Neural cell (in vitro differentiated cells): Measurements from ENCODE around the gene DPP10. TPM values are rescaled to one million over a fixed set of nuclear protein-coding genes. Genes with fewer than 3 reads are reported as not detected.

ENCODE experiments used
- H2AFZ ChIP-seq: fragments of 200-600, 300-800 bp; sonication (generic), shearing (Covaris generic); 2 replicates; pipeline ENCODE4 v1.6.0; 2014; ENCODE audit warnings: low read depth, mild to moderate bottlenecking, antibody characterized with exemption, low read length, moderate library complexity
- H3F3A ChIP-seq: fragments of 200-600 bp; shearing (Covaris generic); 2 replicates; pipeline ENCODE4 v1.6.1; 2016; ENCODE audit warnings: mild to moderate bottlenecking, moderate library complexity, mixed read lengths, antibody characterized with exemption, low read length; ENCODE audit not compliant: insufficient read depth, poor library complexity, severe bottlenecking
- H3K27ac ChIP-seq: fragments of 200-600, 300-800 bp; sonication (generic), shearing (Covaris generic); 2 replicates; pipeline ENCODE4 v1.5.1; 2014; ENCODE audit warnings: mild to moderate bottlenecking, low read length, moderate library complexity
- H3K27me3 ChIP-seq: fragments of 300-800, 200-600 bp; sonication (generic), shearing (Covaris generic); 2 replicates; pipeline ENCODE4 v1.6.0; 2014; ENCODE audit warnings: mild to moderate bottlenecking, low read depth, low read length, moderate library complexity; ENCODE audit not compliant: insufficient read depth
- H3K36me3 ChIP-seq: fragments of 300-800, 200-600 bp; sonication (generic), shearing (Covaris generic); 2 replicates; pipeline ENCODE4 v1.5.1; 2014; ENCODE audit warnings: mild to moderate bottlenecking, antibody characterized with exemption, low read length, moderate library complexity; ENCODE audit not compliant: insufficient read depth
- H3K4me2 ChIP-seq: fragments of 300-800, 200-600 bp; sonication (generic), shearing (Covaris generic); 2 replicates; pipeline ENCODE4 v1.6.0; 2014; ENCODE audit warnings: mild to moderate bottlenecking, low read length
- H3K4me3 ChIP-seq: fragments of 300-800, 200-600 bp; sonication (generic), shearing (Covaris generic); 2 replicates; pipeline ENCODE4 v1.5.1; 2014; ENCODE audit warnings: mild to moderate bottlenecking, low read length, moderate library complexity
- H3K79me2 ChIP-seq: fragments of 200-600 bp; shearing (Covaris generic); replicated peaks from 2 replicates; pipeline ENCODE4 v1.6.0; 2014; ENCODE audit warnings: mild to moderate bottlenecking, low read length, moderate library complexity; ENCODE audit not compliant: insufficient read depth
- H3K9ac ChIP-seq: fragments of 300-800, 200-600 bp; sonication (generic), shearing (Covaris generic); 2 replicates; pipeline ENCODE4 v1.6.1; 2016; ENCODE audit warnings: mild to moderate bottlenecking, low read length, mixed read lengths
- H3K9me2 ChIP-seq: fragments of 200-600 bp; shearing (Covaris generic); 2 replicates; pipeline ENCODE4 v1.6.1; 2016; ENCODE audit warnings: mild to moderate bottlenecking, low read length, mixed read lengths; ENCODE audit not compliant: insufficient read depth
- H3K9me3 ChIP-seq: fragments of 200-600, 300-800 bp; sonication (generic), shearing (Covaris generic); 2 replicates; pipeline ENCODE4 v1.6.1; 2016; ENCODE audit warnings: mild to moderate bottlenecking, mixed run types, low read length, moderate library complexity, mixed read lengths
- H4K20me1 ChIP-seq: fragments of 200-600 bp; shearing (Covaris generic); 2 replicates; pipeline ENCODE4 v1.6.1; 2016; ENCODE audit warnings: mild to moderate bottlenecking, mixed run types; ENCODE audit not compliant: insufficient read depth
- EP300 ChIP-seq: fragments of 450-650 bp; conservative IDR thresholded peaks from 2 replicates; pipeline ENCODE4 v1.6.1; 2014; ENCODE audit warnings: antibody characterized with exemption, mild to moderate bottlenecking, moderate library complexity; ENCODE audit not compliant: poor library complexity, severe bottlenecking
- EZH2 ChIP-seq: fragments of 200-600, 300-800 bp; shearing (Covaris generic), sonication (generic); IDR thresholded peaks from 2 replicates; pipeline ENCODE4 v1.6.1; 2014; ENCODE audit warnings: antibody characterized with exemption, low read length, borderline replicate concordance, mild to moderate bottlenecking; ENCODE audit not compliant: insufficient read depth, poor library complexity, severe bottlenecking
- MXI1 ChIP-seq: fragments of 450-650 bp; conservative IDR thresholded peaks from 2 replicates; pipeline ENCODE4 v1.6.1; 2014; ENCODE audit warnings: antibody characterized with exemption, mild to moderate bottlenecking; ENCODE audit not compliant: poor library complexity, severe bottlenecking
- POLR2AphosphoS5 ChIP-seq: IDR thresholded peaks from 2 replicates; pipeline ENCODE4 v1.6.1; 2012
- RAD21 ChIP-seq: fragments of 450-650 bp; conservative IDR thresholded peaks from 2 replicates; pipeline ENCODE4 v1.6.1; 2014; ENCODE audit warnings: antibody characterized with exemption, mild to moderate bottlenecking, moderate library complexity
- REST ChIP-seq: IDR thresholded peaks from 2 replicates; pipeline ENCODE4 v1.6.1; 2012; ENCODE audit warnings: borderline replicate concordance
- SMC3 ChIP-seq: fragments of 450-650 bp; conservative IDR thresholded peaks from 2 replicates; pipeline ENCODE4 v1.6.1; 2014; ENCODE audit warnings: antibody characterized with exemption, mild to moderate bottlenecking, moderate library complexity; ENCODE audit not compliant: poor library complexity
- TAF1 ChIP-seq: IDR thresholded peaks from 2 replicates; pipeline ENCODE4 v1.6.1; 2012; ENCODE audit warnings: low read depth
- polyA plus RNA-seq: library from polyadenylated mRNA; depleted of rRNA; stranded (reverse); fragments of >200 nt; gene quantifications from 2 replicates; pipeline ENCODE4 v1.2.3, GENCODE V29; 2014
- TF ChIP-seq, protein P1 (sequence below): fragments of 450-650 bp; IDR thresholded peaks from 2 replicates; pipeline ENCODE4 v1.5.1; 2014; ENCODE audit warnings: antibody characterized with exemption, mild to moderate bottlenecking, moderate library complexity; ENCODE audit not compliant: poor library complexity, severe bottlenecking

Gene DPP10
- polyA plus RNA-seq, 1 donor from 2014 or later = 13.9 TPM

- Histone ChIP-seq H4K20me1 (no peaks in the 10 kb centered on the region), H3K4me3 (no peak overlapping the region), H3K27ac (no peak overlapping the region), H3K27me3 (no peaks in the 10 kb centered on the region), H3K36me3 (no peaks in the 10 kb centered on the region), H3K4me2 (no peak overlapping the region), H3K9me2 (no peaks in the 10 kb centered on the region), H2AFZ (no peak overlapping the region), H3K79me2 (no peaks in the 10 kb centered on the region), H3K9ac (no peak overlapping the region), H3K9me3 (no peaks in the 10 kb centered on the region), H3F3A (no peaks in the 10 kb centered on the region)
- no peak for TF ChIP-seq EZH2
These were observed 732.2 kb downstream of the DPP10 start for GRCh38 chr2:115174651-115175050.

- H3K9me2 ChIP-seq = no peaks in the 10 kb centered on the region
These were observed 740.7 kb downstream of the DPP10 start for GRCh38 chr2:115183144-115183543.

More at GRCh38 chr2:115183144-115183543, 740.7 kb downstream of the DPP10 start:
- no peaks in the 10 kb centered on the region for H3K79me2 ChIP-seq
- no peaks in the 10 kb centered on the region for H3K27me3 ChIP-seq
- TF ChIP-seq POLR2AphosphoS5 (no peak), RAD21 (no peak), SMC3 (no peak), REST (no peak), EZH2 (no peak), EP300 (no peak), MXI1 (no peak), TAF1 (no peak)
- TF ChIP-seq, protein P1, sequence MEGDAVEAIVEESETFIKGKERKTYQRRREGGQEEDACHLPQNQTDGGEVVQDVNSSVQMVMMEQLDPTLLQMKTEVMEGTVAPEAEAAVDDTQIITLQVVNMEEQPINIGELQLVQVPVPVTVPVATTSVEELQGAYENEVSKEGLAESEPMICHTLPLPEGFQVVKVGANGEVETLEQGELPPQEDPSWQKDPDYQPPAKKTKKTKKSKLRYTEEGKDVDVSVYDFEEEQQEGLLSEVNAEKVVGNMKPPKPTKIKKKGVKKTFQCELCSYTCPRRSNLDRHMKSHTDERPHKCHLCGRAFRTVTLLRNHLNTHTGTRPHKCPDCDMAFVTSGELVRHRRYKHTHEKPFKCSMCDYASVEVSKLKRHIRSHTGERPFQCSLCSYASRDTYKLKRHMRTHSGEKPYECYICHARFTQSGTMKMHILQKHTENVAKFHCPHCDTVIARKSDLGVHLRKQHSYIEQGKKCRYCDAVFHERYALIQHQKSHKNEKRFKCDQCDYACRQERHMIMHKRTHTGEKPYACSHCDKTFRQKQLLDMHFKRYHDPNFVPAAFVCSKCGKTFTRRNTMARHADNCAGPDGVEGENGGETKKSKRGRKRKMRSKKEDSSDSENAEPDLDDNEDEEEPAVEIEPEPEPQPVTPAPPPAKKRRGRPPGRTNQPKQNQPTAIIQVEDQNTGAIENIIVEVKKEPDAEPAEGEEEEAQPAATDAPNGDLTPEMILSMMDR = no peak
- H3F3A ChIP-seq = no peaks in the 10 kb centered on the region
- H2AFZ ChIP-seq = no peak overlapping the region
- no peaks in the 10 kb centered on the region for H3K36me3 ChIP-seq
- H3K9me3 ChIP-seq = no peaks in the 10 kb centered on the region
- H3K27ac ChIP-seq = no peak overlapping the region
- no peak overlapping the region for H3K9ac ChIP-seq
- no peaks in the 10 kb centered on the region for H4K20me1 ChIP-seq
- no peak overlapping the region for H3K4me2 ChIP-seq
- H3K4me3 ChIP-seq = no peak overlapping the region
